OCI-LY7 (cell line): Measurements from ENCODE around the gene DLGAP1.

Source experiments
- EZH2phosphoT487 ChIP-seq: fragments of 200-600 bp; sonication (generic); IDR thresholded peaks from 2 replicates; pipeline ENCODE4 v1.6.1; 2018; ENCODE audit warnings: low read depth, borderline replicate concordance, mild to moderate bottlenecking, mixed run types, antibody characterized with exemption, low read length, moderate library complexity, mixed read lengths
- TF ChIP-seq, protein P1 (sequence below): fragments of 200-600 bp; sonication (generic); conservative IDR thresholded peaks from 2 replicates; pipeline ENCODE4 v1.5.1; 2014; ENCODE audit warnings: mild to moderate bottlenecking, antibody characterized with exemption, low read length, moderate library complexity, mixed read lengths

DNA sequence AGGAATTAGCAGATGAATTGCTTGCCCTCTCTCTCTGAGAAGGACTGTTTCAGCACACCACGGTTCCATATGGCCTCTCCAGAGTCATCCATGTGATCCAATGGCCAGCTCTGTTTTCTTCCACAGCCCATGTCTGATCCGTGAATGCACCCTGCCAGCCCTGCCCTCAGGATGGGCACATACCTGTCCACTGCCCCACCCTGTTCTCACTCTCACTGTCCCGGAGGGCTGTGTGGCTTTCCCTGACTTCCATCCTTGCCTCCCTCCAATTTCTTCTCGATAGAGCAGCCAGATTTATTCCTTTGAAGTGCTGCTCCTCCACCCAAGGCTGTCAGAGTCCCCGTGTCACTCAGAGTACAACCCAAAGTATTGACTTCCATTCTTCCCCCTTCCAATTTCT lies 662.0 kb downstream of the DLGAP1 start:
- TF ChIP-seq, protein P1, sequence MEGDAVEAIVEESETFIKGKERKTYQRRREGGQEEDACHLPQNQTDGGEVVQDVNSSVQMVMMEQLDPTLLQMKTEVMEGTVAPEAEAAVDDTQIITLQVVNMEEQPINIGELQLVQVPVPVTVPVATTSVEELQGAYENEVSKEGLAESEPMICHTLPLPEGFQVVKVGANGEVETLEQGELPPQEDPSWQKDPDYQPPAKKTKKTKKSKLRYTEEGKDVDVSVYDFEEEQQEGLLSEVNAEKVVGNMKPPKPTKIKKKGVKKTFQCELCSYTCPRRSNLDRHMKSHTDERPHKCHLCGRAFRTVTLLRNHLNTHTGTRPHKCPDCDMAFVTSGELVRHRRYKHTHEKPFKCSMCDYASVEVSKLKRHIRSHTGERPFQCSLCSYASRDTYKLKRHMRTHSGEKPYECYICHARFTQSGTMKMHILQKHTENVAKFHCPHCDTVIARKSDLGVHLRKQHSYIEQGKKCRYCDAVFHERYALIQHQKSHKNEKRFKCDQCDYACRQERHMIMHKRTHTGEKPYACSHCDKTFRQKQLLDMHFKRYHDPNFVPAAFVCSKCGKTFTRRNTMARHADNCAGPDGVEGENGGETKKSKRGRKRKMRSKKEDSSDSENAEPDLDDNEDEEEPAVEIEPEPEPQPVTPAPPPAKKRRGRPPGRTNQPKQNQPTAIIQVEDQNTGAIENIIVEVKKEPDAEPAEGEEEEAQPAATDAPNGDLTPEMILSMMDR: no peak
- no peak for TF ChIP-seq EZH2phosphoT487
